GM12864 (cell line): Measurements from ENCODE around the gene FNDC7.

Experiments used
- DNase-seq: peaks from one replicate; pipeline ENCODE4 v3.0.0-alpha.2; 2011; ENCODE audit warnings: low read depth
- H3K4me3 ChIP-seq: 2 replicates; pipeline ENCODE4 v1.5.1; 2011; ENCODE audit warnings: mild to moderate bottlenecking, low read depth, low read length, control low read depth
- CTCF ChIP-seq: IDR thresholded peaks from 2 replicates; pipeline ENCODE4 v1.5.1; 2011; ENCODE audit warnings: low read depth, mild to moderate bottlenecking, moderate library complexity, low read length, control low read depth, inconsistent platforms; ENCODE audit errors: missing control alignments

The FNDC7 gene

GRCh38 chr1:108722292-108722691 lies 9.6 kb downstream of the FNDC7 start:
- no peak for DNase-seq
- no peak for TF ChIP-seq CTCF
- H3K4me3 ChIP-seq = no peak overlapping the region

- H3K4me3 ChIP-seq = no peak overlapping the region
- no peak for DNase-seq
- TF ChIP-seq CTCF = no peak
Observed at GRCh38 chr1:108725906-108726305, 13.2 kb downstream of the FNDC7 start.

- TF ChIP-seq CTCF = no peak
- H3K4me3 ChIP-seq = no peak overlapping the region
- no peak for DNase-seq
Observed at GRCh38 chr1:108728327-108728923, 15.7 kb downstream of the FNDC7 start.

GRCh38 chr1:108729481-108729880 lies 16.8 kb downstream of the FNDC7 start:
- DNase-seq = no peak
- no peak for TF ChIP-seq CTCF
- H3K4me3 ChIP-seq = no peak overlapping the region

GRCh38 chr1:108732398-108732797 lies 19.7 kb downstream of the FNDC7 start:
- TF ChIP-seq CTCF = no peak
- no peak overlapping the region for H3K4me3 ChIP-seq
- DNase-seq = no peak

GRCh38 chr1:108734171-108734865 lies 21.6 kb downstream of the FNDC7 start:
- no peak for TF ChIP-seq CTCF
- no peak for DNase-seq
- H3K4me3 ChIP-seq = no peak overlapping the region

- no peak for TF ChIP-seq CTCF
- no peak for DNase-seq
Observed at GRCh38 chr1:108742253-108742652, 29.5 kb downstream of the FNDC7 start.

More at GRCh38 chr1:108742253-108742652, 29.5 kb downstream of the FNDC7 start:
- H3K4me3 ChIP-seq = no peak overlapping the region
